Vagina (tissue), 2 donors: ENCODE data around the gene FRMD4A. TPM values are rescaled to one million over a fixed set of nuclear protein-coding genes. Genes with fewer than 3 reads are reported as not detected.

Source experiments
- DNase-seq, 2 donors: peaks; one replicate each; pipeline ENCODE4 v3.0.0-alpha.2; 2017; ENCODE audit errors: extremely low spot score in 2 of 2
- H3K27ac ChIP-seq: fragments of 200-600 bp; sonication (generic); one replicate; pipeline ENCODE4 v1.5.1; 2019
- H3K27me3 ChIP-seq: fragments of 200-600 bp; sonication (generic); one replicate; pipeline ENCODE4 v1.5.1; 2019
- H3K36me3 ChIP-seq, 2 donors: fragments of 200-600 bp; sonication (generic); one replicate each; pipeline ENCODE4 v1.5.1; 2017 to 2019
- H3K4me1 ChIP-seq: fragments of 200-600 bp; sonication (generic); one replicate; pipeline ENCODE4 v1.5.1; 2019
- H3K4me3 ChIP-seq, 2 donors: fragments of 200-600 bp; sonication (generic); 1 replicate in 1 of 2; 2 replicates in 1 of 2; pipeline ENCODE4 v1.5.1; 2016 to 2019
- H3K9me3 ChIP-seq: fragments of 200-600 bp; sonication (generic); one replicate; pipeline ENCODE4 v1.5.1; 2019
- POLR2A ChIP-seq, 2 donors: fragments of 450-650 bp; IDR thresholded peaks; one replicate each; pipeline ENCODE4 v1.6.1; 2017; ENCODE audit warnings: antibody characterized with exemption in 2 of 2, mild to moderate bottlenecking in 2 of 2, moderate library complexity in 2 of 2
- POLR2AphosphoS5 ChIP-seq, 2 donors: sonication (generic); formaldehyde crosslinking; IDR thresholded peaks; one replicate each; pipeline ENCODE4 v1.9.0; 2017; ENCODE audit warnings: antibody characterized with exemption in 2 of 2, mild to moderate bottlenecking in 2 of 2, low read depth in 1 of 2; ENCODE audit not compliant: insufficient read depth in 1 of 2
- intact Hi-C: fragments of 100-400 bp; cut with DNase I; formaldehyde crosslinking; loops from one replicate; pipeline ENCODE4 v1.15.1; 2023
- total RNA-seq: library from RNA; depleted of rRNA; stranded (reverse); fragments of >200 nt; gene quantifications from one replicate; pipeline ENCODE4 v1.2.3, GENCODE V29; 2016
- TF ChIP-seq, protein P1 (sequence below), 3 experiments: fragments of 450-650 bp in 2 of 3; fragments of 200-600 bp in 1 of 3; sonication (generic) in 1 of 3; IDR thresholded peaks; one replicate each; pipeline ENCODE4 v1.5.1; 2017 to 2019; ENCODE audit warnings: antibody characterized with exemption in 3 of 3, mild to moderate bottlenecking in 2 of 3, moderate library complexity in 2 of 3

Gene FRMD4A
- total RNA-seq, 1 donor from 2014 or later: 24.8 TPM

- no peaks in the 10 kb centered on the region for H3K36me3 ChIP-seq
- intact Hi-C loops: no loop called here
- H3K4me3 ChIP-seq: no peak overlapping the region
- no peaks in the 10 kb centered on the region for H3K4me1 ChIP-seq
- no peak for DNase-seq
- H3K9me3 ChIP-seq: no peaks in the 10 kb centered on the region
- H3K27me3 ChIP-seq: no peaks in the 10 kb centered on the region
- TF ChIP-seq, protein P1, sequence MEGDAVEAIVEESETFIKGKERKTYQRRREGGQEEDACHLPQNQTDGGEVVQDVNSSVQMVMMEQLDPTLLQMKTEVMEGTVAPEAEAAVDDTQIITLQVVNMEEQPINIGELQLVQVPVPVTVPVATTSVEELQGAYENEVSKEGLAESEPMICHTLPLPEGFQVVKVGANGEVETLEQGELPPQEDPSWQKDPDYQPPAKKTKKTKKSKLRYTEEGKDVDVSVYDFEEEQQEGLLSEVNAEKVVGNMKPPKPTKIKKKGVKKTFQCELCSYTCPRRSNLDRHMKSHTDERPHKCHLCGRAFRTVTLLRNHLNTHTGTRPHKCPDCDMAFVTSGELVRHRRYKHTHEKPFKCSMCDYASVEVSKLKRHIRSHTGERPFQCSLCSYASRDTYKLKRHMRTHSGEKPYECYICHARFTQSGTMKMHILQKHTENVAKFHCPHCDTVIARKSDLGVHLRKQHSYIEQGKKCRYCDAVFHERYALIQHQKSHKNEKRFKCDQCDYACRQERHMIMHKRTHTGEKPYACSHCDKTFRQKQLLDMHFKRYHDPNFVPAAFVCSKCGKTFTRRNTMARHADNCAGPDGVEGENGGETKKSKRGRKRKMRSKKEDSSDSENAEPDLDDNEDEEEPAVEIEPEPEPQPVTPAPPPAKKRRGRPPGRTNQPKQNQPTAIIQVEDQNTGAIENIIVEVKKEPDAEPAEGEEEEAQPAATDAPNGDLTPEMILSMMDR (IDR thresholded peaks at IDR 0.05): no peak
- no peak overlapping the region for H3K27ac ChIP-seq
These were observed 144.5 kb downstream of the FRMD4A start for GRCh38 chr10:14186245-14186644.

DNA sequence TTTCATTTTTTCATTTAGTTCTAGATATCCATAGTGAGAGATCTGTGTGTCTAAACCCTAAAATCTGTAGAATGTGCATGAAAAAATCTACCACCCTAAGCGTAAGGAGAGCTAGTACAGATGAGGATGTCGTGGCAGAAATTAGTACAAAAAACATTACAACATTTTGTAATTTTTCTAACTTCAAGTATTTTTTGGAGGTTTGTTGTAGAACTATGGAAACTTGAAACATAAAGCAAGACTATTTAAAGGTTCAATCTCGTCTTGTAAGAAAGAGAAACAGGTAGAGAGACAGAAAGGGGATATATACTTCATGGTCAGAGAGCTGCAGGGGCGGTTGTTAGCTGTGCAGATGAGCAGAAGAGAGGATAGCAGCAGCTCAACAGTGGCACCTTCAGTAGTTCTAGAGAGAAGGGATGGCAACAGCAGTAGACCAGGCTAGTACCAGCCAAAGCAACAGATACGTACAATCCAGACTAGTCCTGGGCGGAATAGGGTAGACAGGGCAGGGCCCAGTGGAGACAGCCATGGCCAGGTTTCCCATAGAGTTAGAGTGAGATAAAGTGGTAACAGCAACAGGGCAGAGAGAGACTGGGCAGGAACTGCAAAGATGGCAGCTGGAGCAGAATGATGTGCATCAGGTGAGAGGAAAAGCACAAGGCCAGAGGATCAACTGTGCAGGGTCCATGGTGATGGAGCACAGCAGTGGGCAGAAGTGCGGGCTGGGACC lies 145.2 kb downstream of the FRMD4A start:
- no peaks in the 10 kb centered on the region for H3K27me3 ChIP-seq
- intact Hi-C loops: no loop called here

DNA sequence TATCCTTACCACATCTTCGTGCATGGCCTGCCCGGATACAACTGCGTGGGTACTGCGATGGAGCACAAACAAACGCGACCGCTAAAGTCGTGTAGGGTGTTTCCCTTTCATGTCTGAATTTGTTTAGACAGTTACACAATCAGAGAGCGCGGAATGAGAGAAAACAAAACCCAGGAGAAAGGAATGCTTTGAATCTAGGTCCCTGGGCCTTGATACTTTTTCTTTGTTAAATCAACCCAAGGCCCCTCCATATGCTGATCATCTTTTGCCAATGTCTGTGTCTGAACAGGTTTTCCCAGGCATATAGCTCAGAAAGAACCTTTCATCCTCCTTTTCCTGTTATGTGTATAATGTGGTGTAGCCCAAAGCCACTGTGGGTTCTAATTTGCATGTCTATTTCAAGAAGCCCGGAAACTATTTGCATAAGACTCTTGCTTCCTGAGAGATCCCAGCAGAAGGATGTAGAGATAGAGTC lies 145.8 kb downstream of the FRMD4A start:
- intact Hi-C loops: no loop called here
- Histone ChIP-seq H3K4me3 (no peak overlapping the region), H3K4me1 (no peaks in the 10 kb centered on the region), H3K36me3 (no peaks in the 10 kb centered on the region), H3K27me3 (no peaks in the 10 kb centered on the region), H3K27ac (no peak overlapping the region), H3K9me3 (no peaks in the 10 kb centered on the region)
- no peak for TF ChIP-seq POLR2A (IDR thresholded peaks at IDR 0.05)
- TF ChIP-seq, protein P1 (IDR thresholded peaks at IDR 0.05): no peak
- no peak for TF ChIP-seq POLR2AphosphoS5 (IDR thresholded peaks at IDR 0.05; ENCODE audit: insufficient read depth in 1 of 2, low read depth in 1 of 2)
- DNase-seq: no peak

More for the DNA sequence above, 145.2 kb downstream of the FRMD4A start:
- no peaks in the 10 kb centered on the region for H3K36me3 ChIP-seq
- TF ChIP-seq, protein P1 (IDR thresholded peaks at IDR 0.05): no peak
- no peak for TF ChIP-seq POLR2A (IDR thresholded peaks at IDR 0.05)
- TF ChIP-seq POLR2AphosphoS5 (IDR thresholded peaks at IDR 0.05; ENCODE audit: insufficient read depth in 1 of 2, low read depth in 1 of 2): no peak
- no peak for DNase-seq
- no peaks in the 10 kb centered on the region for H3K4me1 ChIP-seq
- H3K9me3 ChIP-seq: no peaks in the 10 kb centered on the region
- no peak overlapping the region for H3K27ac ChIP-seq
- no peak overlapping the region for H3K4me3 ChIP-seq

GRCh38 chr10:14182781-14183180 lies 147.9 kb downstream of the FRMD4A start:
- intact Hi-C loops: no loop called here
- Histone ChIP-seq H3K4me1 (no peaks in the 10 kb centered on the region), H3K36me3 (no peaks in the 10 kb centered on the region), H3K4me3 (no peak overlapping the region), H3K9me3 (no peaks in the 10 kb centered on the region), H3K27me3 (no peaks in the 10 kb centered on the region), H3K27ac (no peak overlapping the region)
- TF ChIP-seq POLR2A (IDR thresholded peaks at IDR 0.05) (no peak), POLR2AphosphoS5 (IDR thresholded peaks at IDR 0.05; ENCODE audit: insufficient read depth in 1 of 2, low read depth in 1 of 2) (no peak)
- TF ChIP-seq, protein P1 (IDR thresholded peaks at IDR 0.05): no peak
- DNase-seq: no peak

GRCh38 chr10:14181567-14181936 lies 149.2 kb downstream of the FRMD4A start:
- Histone ChIP-seq H3K36me3 (no peaks in the 10 kb centered on the region), H3K4me3 (no peak overlapping the region), H3K27me3 (no peaks in the 10 kb centered on the region), H3K27ac (no peak overlapping the region), H3K4me1 (no peaks in the 10 kb centered on the region), H3K9me3 (no peaks in the 10 kb centered on the region)
- no peak for DNase-seq
- intact Hi-C loops: no loop called here
- TF ChIP-seq POLR2AphosphoS5 (IDR thresholded peaks at IDR 0.05; ENCODE audit: insufficient read depth in 1 of 2, low read depth in 1 of 2) (no peak), POLR2A (IDR thresholded peaks at IDR 0.05) (no peak)
- TF ChIP-seq, protein P1 (IDR thresholded peaks at IDR 0.05): no peak
